Endodermal cell (in vitro differentiated cells): Measurements from ENCODE around the gene CTNNA2. TPM values are rescaled to one million over a fixed set of nuclear protein-coding genes. Genes with fewer than 3 reads are reported as not detected.

Source experiments
- DNase-seq: peaks from one replicate; pipeline ENCODE4 v3.0.0-alpha.2; 2017
- H3K27ac ChIP-seq: 2 replicates; pipeline ENCODE4 v1.5.1; 2013; ENCODE audit warnings: mild to moderate bottlenecking, low read depth, low read length, moderate library complexity
- H3K27me3 ChIP-seq: 2 replicates; pipeline ENCODE4 v1.6.1; 2013; ENCODE audit warnings: mild to moderate bottlenecking, low read length, moderate library complexity; ENCODE audit not compliant: insufficient read depth, control insufficient read depth, poor library complexity, severe bottlenecking
- H3K36me3 ChIP-seq: 2 replicates; pipeline ENCODE4 v1.7.0; 2013; ENCODE audit warnings: mild to moderate bottlenecking, low read length, moderate library complexity; ENCODE audit not compliant: control insufficient read depth, insufficient read depth
- H3K4me1 ChIP-seq: one replicate; pipeline ENCODE4 v1.7.0; 2013; ENCODE audit warnings: low read length; ENCODE audit not compliant: control insufficient read depth, insufficient read depth
- H3K4me3 ChIP-seq: 2 replicates; pipeline ENCODE4 v1.5.1; 2013; ENCODE audit warnings: mild to moderate bottlenecking, low read length, moderate library complexity
- H3K9ac ChIP-seq: 2 replicates; pipeline ENCODE4 v1.6.1; 2013; ENCODE audit warnings: mild to moderate bottlenecking, low read length, moderate library complexity; ENCODE audit not compliant: poor library complexity, severe bottlenecking; ENCODE audit errors: extremely low read depth
- H3K9me3 ChIP-seq: 2 replicates; pipeline ENCODE4 v1.6.1; 2013; ENCODE audit warnings: mild to moderate bottlenecking, low read length, moderate library complexity; ENCODE audit not compliant: control insufficient read depth
- H3K27ac Mint-ChIP-seq: 2 replicates; pipeline ENCODE4 v1.8.0; 2020; ENCODE audit warnings: mixed read lengths
- H3K27me3 Mint-ChIP-seq: 2 replicates; pipeline ENCODE4 v1.8.0; 2021; ENCODE audit warnings: mild to moderate bottlenecking, mixed read lengths; ENCODE audit not compliant: insufficient read depth
- H3K36me3 Mint-ChIP-seq: 2 replicates; pipeline ENCODE4 v1.8.0; 2020; ENCODE audit warnings: low read depth, mixed read lengths
- H3K4me1 Mint-ChIP-seq: 2 replicates; pipeline ENCODE4 v1.8.0; 2020; ENCODE audit warnings: mixed read lengths
- H3K4me3 Mint-ChIP-seq: 2 replicates; pipeline ENCODE4 v1.8.0; 2020; ENCODE audit warnings: mild to moderate bottlenecking, moderate library complexity, mixed read lengths
- H3K9me3 Mint-ChIP-seq: 2 replicates; pipeline ENCODE4 v1.8.0; 2020; ENCODE audit warnings: mild to moderate bottlenecking, mixed read lengths
- CTCF ChIP-seq: fragments of 200-600 bp; sonication (generic); conservative IDR thresholded peaks from 2 replicates; pipeline ENCODE4 v1.5.0; 2021; ENCODE audit warnings: antibody characterized with exemption, mild to moderate bottlenecking
- WGBS, 2 experiments: methylation state at CpG; one replicate each; pipeline versions ENCODE4 v1.1.5 to v1.1.7; 2013; ENCODE audit warnings: missing lambda C conversion rate in 2 of 2, mixed read lengths in 1 of 2; ENCODE audit not compliant: insufficient coverage in 1 of 2, insufficient read length in 1 of 2; 5-methylcytosine and 5-hydroxymethylcytosine counted together
- total RNA-seq, 2 donors: library from RNA; stranded (reverse); fragmentation: NEBNext Ultra II Directional in 1 of 2; extraction: Animal tissue kit (Norgen Biotek cat#: 25700) in 1 of 2; gene quantifications; 2 replicates in 1 of 2; 3 replicates in 1 of 2; pipeline ENCODE4 v1.2.1, GENCODE V29; 2021

The CTNNA2 gene
- total RNA-seq, 2 donors from 2014 or later, result 7.7 to 9.8 TPM

DNA sequence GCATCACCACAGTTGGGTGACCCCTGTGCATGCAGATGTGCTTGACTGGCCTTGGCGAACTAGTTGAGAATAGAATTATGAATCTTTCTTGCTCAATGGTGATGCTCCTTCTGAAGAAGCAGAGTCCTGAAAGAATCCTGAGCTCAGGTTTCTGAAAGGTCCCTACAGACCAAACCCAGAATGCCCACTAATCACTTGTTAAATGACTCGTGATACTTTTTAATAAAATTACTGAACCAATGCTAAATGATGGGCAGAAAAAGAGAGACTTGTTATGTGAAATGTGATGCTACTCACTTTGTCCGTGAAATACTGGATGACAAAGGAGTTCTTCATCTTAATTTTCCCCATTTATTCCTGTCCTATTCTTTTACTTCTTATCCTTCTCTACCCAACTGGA lies 1055.2 kb downstream of the CTNNA2 start:
- H3K4me3 Mint-ChIP-seq, result no peak overlapping the region
- Histone ChIP-seq H3K36me3 (no peaks in the 10 kb centered on the region), H3K27ac (no peak overlapping the region), H3K9me3 (no peaks in the 10 kb centered on the region), H3K4me1 (no peaks in the 10 kb centered on the region), H3K9ac (no peak overlapping the region), H3K27me3 (no peaks in the 10 kb centered on the region), H3K4me3 (no peak overlapping the region)
- H3K27ac Mint-ChIP-seq, result no peak overlapping the region
- H3K9me3 Mint-ChIP-seq, result no peaks in the 10 kb centered on the region
- no peak for DNase-seq
- no peak for TF ChIP-seq CTCF
- no peaks in the 10 kb centered on the region for H3K36me3 Mint-ChIP-seq
- no peaks in the 10 kb centered on the region for H3K4me1 Mint-ChIP-seq
- 87% methylated on average over 3 of the region's 3 CpGs; no CpG with 5 or more reads in 1 of the 2 experiments for WGBS, 2 experiments
- H3K27me3 Mint-ChIP-seq, result no peaks in the 10 kb centered on the region

GRCh38 chr2:80573167-80573566 lies 1060.3 kb downstream of the CTNNA2 start:
- Mint-ChIP-seq H3K27ac (no peak overlapping the region), H3K9me3 (no peaks in the 10 kb centered on the region), H3K4me3 (no peak overlapping the region), H3K27me3 (no peaks in the 10 kb centered on the region), H3K4me1 (no peaks in the 10 kb centered on the region), H3K36me3 (no peaks in the 10 kb centered on the region)
- Histone ChIP-seq H3K36me3 (no peaks in the 10 kb centered on the region), H3K4me3 (no peak overlapping the region), H3K27me3 (no peaks in the 10 kb centered on the region), H3K9me3 (no peaks in the 10 kb centered on the region), H3K27ac (no peak overlapping the region), H3K9ac (no peak overlapping the region), H3K4me1 (no peaks in the 10 kb centered on the region)
- WGBS, 2 experiments, result 89 to 94% methylated on average over 6 of the region's 6 CpGs
- TF ChIP-seq CTCF, result no peak
- no peak for DNase-seq

DNA sequence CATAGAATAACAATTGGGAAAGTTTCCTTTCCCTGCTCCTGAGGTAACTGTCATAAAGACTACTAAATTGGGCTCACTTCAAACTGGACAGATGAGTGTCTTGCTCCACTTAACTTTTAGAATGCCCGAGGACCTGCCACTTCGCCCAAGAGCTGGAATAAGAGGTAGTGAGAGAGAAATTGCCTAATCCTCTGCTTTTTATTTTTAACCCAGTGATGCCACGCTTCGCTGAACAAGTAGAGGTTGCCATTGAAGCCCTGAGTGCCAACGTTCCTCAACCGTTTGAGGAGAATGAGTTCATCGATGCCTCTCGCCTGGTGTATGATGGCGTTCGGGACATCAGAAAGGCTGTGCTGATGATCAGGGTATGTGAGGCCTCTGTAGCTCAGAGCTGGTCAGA lies 1061.1 kb downstream of the CTNNA2 start:
- no peak for DNase-seq
- no peak for TF ChIP-seq CTCF
- no peaks in the 10 kb centered on the region for H3K27me3 Mint-ChIP-seq
- H3K27ac Mint-ChIP-seq, result no peak overlapping the region
- no peaks in the 10 kb centered on the region for H3K9me3 ChIP-seq
- 91 to 95% methylated on average over 7 to 10 of the region's 10 CpGs for WGBS, 2 experiments
- no peak overlapping the region for H3K27ac ChIP-seq
- H3K4me1 Mint-ChIP-seq, result no peaks in the 10 kb centered on the region
- H3K4me3 Mint-ChIP-seq, result no peak overlapping the region
- H3K9ac ChIP-seq, result no peak overlapping the region
- H3K9me3 Mint-ChIP-seq, result no peaks in the 10 kb centered on the region
- H3K4me1 ChIP-seq, result no peaks in the 10 kb centered on the region
- no peak overlapping the region for H3K4me3 ChIP-seq
- no peaks in the 10 kb centered on the region for H3K36me3 ChIP-seq
- no peaks in the 10 kb centered on the region for H3K27me3 ChIP-seq
- no peaks in the 10 kb centered on the region for H3K36me3 Mint-ChIP-seq
